ENCODE data around the gene KLF13.

KLF13 gene

GRCh38 chr15:31301673-31301990, 25.0 kb upstream of the KLF13 start:
- Mint-ChIP-seq H3K4me3 (no peak overlapping the region), H3K27me3 (ENCODE audit: low read depth) (peaks cover 20% of the 10 kb centered on the region), H3K36me3 (ENCODE audit: low read depth) (no peaks in the 10 kb centered on the region), H3K9me3 (no peaks in the 10 kb centered on the region), H3K27ac (no peak overlapping the region), H3K4me1 (peaks cover 32% of the 10 kb centered on the region)
- no peak for TF ChIP-seq CTCF (IDR thresholded peaks at IDR 0.05; ENCODE audit: unreplicated experiment in 3 of 3)

GRCh38 chr15:31302029-31302657, 24.5 kb upstream of the KLF13 start:
- Mint-ChIP-seq H3K4me1 (peaks cover 30% of the 10 kb centered on the region), H3K36me3 (ENCODE audit: low read depth) (no peaks in the 10 kb centered on the region), H3K4me3 (no peak overlapping the region), H3K27ac (no peak overlapping the region), H3K9me3 (no peaks in the 10 kb centered on the region), H3K27me3 (ENCODE audit: low read depth) (peaks cover 20% of the 10 kb centered on the region)
- no peak for TF ChIP-seq CTCF (IDR thresholded peaks at IDR 0.05; ENCODE audit: unreplicated experiment in 3 of 3)

GRCh38 chr15:31302778-31303725, 23.6 kb upstream of the KLF13 start:
- no peaks in the 10 kb centered on the region for H3K36me3 Mint-ChIP-seq (ENCODE audit: low read depth)
- H3K27me3 Mint-ChIP-seq (ENCODE audit: low read depth), result peaks cover 25% of the 10 kb centered on the region
- H3K27ac Mint-ChIP-seq, result no peak overlapping the region
- H3K9me3 Mint-ChIP-seq, result no peaks in the 10 kb centered on the region
- H3K4me1 Mint-ChIP-seq, result peaks cover 35% of the 10 kb centered on the region
- TF ChIP-seq CTCF (IDR thresholded peaks at IDR 0.05; ENCODE audit: unreplicated experiment in 3 of 3), result no peak
- no peak overlapping the region for H3K4me3 Mint-ChIP-seq

GRCh38 chr15:31303726-31304648, 22.6 kb upstream of the KLF13 start:
- Mint-ChIP-seq H3K27ac (no peak overlapping the region), H3K4me1 (peaks cover 38% of the 10 kb centered on the region), H3K9me3 (no peaks in the 10 kb centered on the region), H3K27me3 (ENCODE audit: low read depth) (peaks cover 28% of the 10 kb centered on the region), H3K4me3 (no peak overlapping the region), H3K36me3 (ENCODE audit: low read depth) (no peaks in the 10 kb centered on the region)
- no peak for TF ChIP-seq CTCF (IDR thresholded peaks at IDR 0.05; ENCODE audit: unreplicated experiment in 3 of 3)

GRCh38 chr15:31304751-31305365, 21.8 kb upstream of the KLF13 start:
- Mint-ChIP-seq H3K27ac (peak overlapping the region; percentile 6 to 39 (median 9)), H3K4me3 (no peak overlapping the region), H3K9me3 (no peaks in the 10 kb centered on the region), H3K27me3 (ENCODE audit: low read depth) (peaks cover 37% of the 10 kb centered on the region), H3K4me1 (peaks cover 35% of the 10 kb centered on the region), H3K36me3 (ENCODE audit: low read depth) (no peaks in the 10 kb centered on the region)
- no peak for TF ChIP-seq CTCF (IDR thresholded peaks at IDR 0.05; ENCODE audit: unreplicated experiment in 3 of 3)
